Panc1 (cell line): ENCODE measurements around the gene RBKS. TPM values are rescaled to one million over a fixed set of nuclear protein-coding genes. Genes with fewer than 3 reads are reported as not detected.

Experiments used
- ATAC-seq: fragments of 200-7000 bp; cut with Tn5 transposase; 2 replicates; pipeline ENCODE4 v1.9.1; 2020; ENCODE audit warnings: mild to moderate bottlenecking, moderate library complexity
- BruUV-seq: library from RNA; stranded (reverse); fragments of 400-500 nt; replicated peaks from 2 replicates; lab custom pipeline; 2021; lab: Mats Ljungman, UMichigan
- CTCF ChIA-PET: fragments of 300-600 bp; sonication (Branson Sonifier 250); formaldehyde crosslinking; loops from one replicate; lab custom pipeline; 2022; ENCODE audit warnings: antibody characterized with exemption; lab: Charles Lee
- POLR2A ChIA-PET: fragments of 300-600 bp; sonication (Branson Sonifier 250); formaldehyde crosslinking; loops from one replicate; lab custom pipeline; 2022; ENCODE audit warnings: antibody characterized with exemption; lab: Charles Lee
- DNase-seq: peaks from one replicate; pipeline ENCODE4 v3.0.0-alpha.2; 2010; ENCODE audit warnings: low read depth, low spot score
- H3K27ac ChIP-seq: 2 replicates; pipeline ENCODE4 v1.5.1; 2011; ENCODE audit warnings: mild to moderate bottlenecking, low read length, inconsistent platforms
- H3K27me3 ChIP-seq: fragments of 200-500 bp; sonication (Bioruptor generic); 2 replicates; pipeline ENCODE4 v1.6.0; 2014; ENCODE audit warnings: low read length, inconsistent platforms; ENCODE audit not compliant: control insufficient read depth, insufficient read depth
- H3K36me3 ChIP-seq: fragments of 200-500 bp; sonication (Bioruptor generic); 2 replicates; pipeline ENCODE4 v1.5.1; 2014; ENCODE audit warnings: inconsistent platforms, mild to moderate bottlenecking, low read length, moderate library complexity; ENCODE audit not compliant: control insufficient read depth, insufficient read depth
- H3K4me1 ChIP-seq: 2 replicates; pipeline ENCODE4 v1.5.1; 2011; ENCODE audit warnings: inconsistent platforms, mild to moderate bottlenecking, low read length, moderate library complexity; ENCODE audit not compliant: control insufficient read depth, insufficient read depth
- H3K4me3 ChIP-seq, 2 experiments: 2 replicates each; pipeline ENCODE4 v1.5.1; 2011 to 2012; ENCODE audit warnings: low read depth in 2 of 2, low read length in 2 of 2, mild to moderate bottlenecking in 2 of 2, inconsistent platforms in 1 of 2, moderate library complexity in 1 of 2
- H3K9me3 ChIP-seq: fragments of 200-500 bp; sonication (Bioruptor generic); 2 replicates; pipeline ENCODE4 v1.5.1; 2014; ENCODE audit warnings: low read depth, mild to moderate bottlenecking, inconsistent platforms, low read length, moderate library complexity; ENCODE audit not compliant: control insufficient read depth, insufficient read depth
- CTCF ChIP-seq: fragments of 450-650 bp; IDR thresholded peaks from 2 replicates; pipeline ENCODE4 v1.5.1; 2017; ENCODE audit warnings: mild to moderate bottlenecking
- POLR2AphosphoS5 ChIP-seq: IDR thresholded peaks from 2 replicates; pipeline ENCODE4 v1.6.1; 2012; ENCODE audit warnings: mild to moderate bottlenecking, low read depth, low read length, moderate library complexity
- REST ChIP-seq, 2 experiments: IDR thresholded peaks; 2 replicates each; pipeline ENCODE4 v1.6.1; 2011 to 2012; ENCODE audit warnings: low read depth in 2 of 2, control low read depth in 1 of 2, low read length in 1 of 2, mild to moderate bottlenecking in 1 of 2, moderate library complexity in 1 of 2; ENCODE audit not compliant: insufficient read depth in 1 of 2
- SIN3A ChIP-seq: IDR thresholded peaks from 2 replicates; pipeline ENCODE4 v1.6.1; 2012; ENCODE audit warnings: low read depth, mild to moderate bottlenecking, low read length, moderate library complexity, borderline replicate concordance; ENCODE audit not compliant: insufficient read depth
- TCF7L2 ChIP-seq: IDR thresholded peaks from 2 replicates; pipeline ENCODE4 v1.6.1; 2011; ENCODE audit warnings: mild to moderate bottlenecking, low read depth, low read length, inconsistent platforms
- in situ Hi-C: cut with HindIII; loops from 2 replicates; pipeline ENCODE4 v1.10.0; 2016; ENCODE audit warnings: low sequenced_read_pairs, low pct_unique_long_range_greater_than_20kb
- intact Hi-C: fragments of 100-400 bp; cut with micrococcal nuclease; formaldehyde crosslinking; loops from one replicate; pipeline ENCODE4 v1.10.0; 2022; ENCODE audit not compliant: unreplicated experiment
- total RNA-seq: library from RNA; stranded (reverse); gene quantifications from one replicate; pipeline ENCODE4 v1.2.1, GENCODE V29; 2021; ENCODE audit not compliant: unreplicated experiment

The RBKS gene
- total RNA-seq, 1 experiment from 2014 or later, result 2.2 TPM

GRCh38 chr2:27912512-27912911, 22.3 kb upstream of the RBKS start:
- POLR2A ChIA-PET, result no interaction called here
- no peaks in the 10 kb centered on the region for H3K9me3 ChIP-seq
- H3K36me3 ChIP-seq, result no peaks in the 10 kb centered on the region
- intact Hi-C loops (no loop called here), in situ Hi-C loops (no loop called here)
- no peak for TF ChIP-seq CTCF
- TF ChIP-seq POLR2AphosphoS5, result no peak
- no peak for TF ChIP-seq REST (IDR thresholded peaks at IDR 0.05; ENCODE audit: insufficient read depth in 1 of 2, low read depth in 2 of 2, low read length in 1 of 2)
- TF ChIP-seq TCF7L2, result no peak
- TF ChIP-seq SIN3A, result no peak
- H3K27me3 ChIP-seq, result no peaks in the 10 kb centered on the region
- no peak overlapping the region for H3K27ac ChIP-seq
- no peaks in the 10 kb centered on the region for H3K4me1 ChIP-seq
- no peak overlapping the region for H3K4me3 ChIP-seq
- no TSS peak for BruUV-seq
- DNase-seq (no peak), ATAC-seq (no peak)
- CTCF ChIA-PET, result no interaction called here

GRCh38 chr2:27911458-27912210, 21.4 kb upstream of the RBKS start:
- no peaks in the 10 kb centered on the region for H3K27me3 ChIP-seq
- ATAC-seq (no peak), DNase-seq (no peak)
- ChIA-PET POLR2A (no interaction called here), CTCF (no interaction called here)
- no peaks in the 10 kb centered on the region for H3K36me3 ChIP-seq
- BruUV-seq, result no TSS peak
- in situ Hi-C loops (no loop called here), intact Hi-C loops (no loop called here)
- H3K4me1 ChIP-seq, result no peaks in the 10 kb centered on the region
- no peak for TF ChIP-seq CTCF
- TF ChIP-seq REST (IDR thresholded peaks at IDR 0.05; ENCODE audit: insufficient read depth in 1 of 2, low read depth in 2 of 2, low read length in 1 of 2), result no peak
- no peak for TF ChIP-seq POLR2AphosphoS5
- no peak for TF ChIP-seq SIN3A
- no peak for TF ChIP-seq TCF7L2
- no peaks in the 10 kb centered on the region for H3K9me3 ChIP-seq
- no peak overlapping the region for H3K4me3 ChIP-seq
- no peak overlapping the region for H3K27ac ChIP-seq
